Measurements from ENCODE around the gene NEK7.

- no peak for TF ChIP-seq CTCF (IDR thresholded peaks at IDR 0.05; ENCODE audit: low read depth, low read length)
- TF ChIP-seq EZH2phosphoT487 (IDR thresholded peaks at IDR 0.05; ENCODE audit: low read depth): no peak
Measured at GRCh38 chr1:198184516-198184915, 27.7 kb downstream of the NEK7 start.

Data from OCI-LY3 (cell line).